NCI-H1092 (cell line): ENCODE data around the gene CSNK1G3.
"Not testable (repeated sequence)": the region's sequence is repeated elsewhere in the genome, so short reads cannot be mapped to it uniquely, and the experiment has no call there.

Source experiments
- DNase-seq: peaks from one replicate; lab custom pipeline; 2025; lab: John Stamatoyannopoulos, UW

Gene CSNK1G3

GRCh38 chr5:123559434-123559775, 47.4 kb downstream of the CSNK1G3 start:
- DNase-seq = no peak

DNA sequence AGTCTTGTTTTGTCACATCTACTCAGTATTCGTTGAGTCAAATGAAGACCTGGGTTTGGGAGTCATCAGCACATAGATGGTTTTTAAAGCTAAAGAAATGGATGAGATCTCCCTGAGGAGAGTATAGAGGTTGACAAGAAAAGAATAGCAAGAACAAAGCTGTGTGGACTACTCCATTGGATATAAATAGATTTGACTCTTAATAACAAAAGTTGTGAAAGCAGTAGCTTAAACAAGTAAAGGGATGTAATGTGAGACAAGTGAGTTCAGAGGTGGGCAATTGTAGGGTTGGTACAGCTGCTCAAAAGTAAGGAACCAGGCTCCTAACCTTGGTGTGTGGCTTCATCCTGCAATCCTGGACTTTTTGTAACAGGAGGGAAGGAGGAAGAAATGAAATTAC, 49.3 kb downstream of the CSNK1G3 start:
- no peak for DNase-seq

DNA sequence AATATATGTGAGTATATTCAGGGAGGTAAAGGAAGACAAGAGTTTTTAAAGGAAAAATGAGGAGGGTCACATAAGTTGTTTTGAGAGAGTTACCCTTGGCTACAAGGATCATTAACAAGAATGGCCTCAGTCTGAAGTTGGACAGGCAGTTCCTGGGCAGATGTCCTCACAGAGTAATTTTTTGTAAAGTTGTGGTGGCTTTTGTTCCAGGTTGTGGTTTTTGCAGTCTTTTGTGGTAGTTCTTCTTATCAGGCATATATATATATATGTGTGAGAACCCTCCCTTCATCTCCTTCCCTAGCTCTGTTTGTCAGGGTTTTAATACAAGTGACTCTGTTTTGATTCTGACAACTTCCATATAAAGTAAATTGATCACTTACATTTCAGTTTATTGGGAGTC, 60.0 kb downstream of the CSNK1G3 start:
- DNase-seq = no peak

DNA sequence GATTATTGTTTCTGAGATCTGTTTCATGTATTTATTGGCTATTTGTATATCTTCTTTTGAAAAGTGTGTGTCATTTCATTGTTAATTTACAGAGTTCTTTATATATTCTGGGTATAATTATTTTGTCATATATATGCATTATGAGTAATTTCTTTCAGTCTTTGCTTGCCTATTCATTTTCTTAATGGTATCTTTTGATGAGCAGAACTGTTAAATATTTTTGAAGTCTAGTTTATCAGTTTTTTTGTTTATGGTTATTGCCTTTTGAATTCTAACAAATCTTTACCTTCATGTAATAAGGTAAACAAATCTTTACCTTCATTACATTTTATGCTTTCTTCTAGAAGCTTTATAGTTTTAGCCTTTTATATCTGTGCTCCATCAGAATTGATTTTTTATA, 66.4 kb downstream of the CSNK1G3 start:
- no peak for DNase-seq

DNA sequence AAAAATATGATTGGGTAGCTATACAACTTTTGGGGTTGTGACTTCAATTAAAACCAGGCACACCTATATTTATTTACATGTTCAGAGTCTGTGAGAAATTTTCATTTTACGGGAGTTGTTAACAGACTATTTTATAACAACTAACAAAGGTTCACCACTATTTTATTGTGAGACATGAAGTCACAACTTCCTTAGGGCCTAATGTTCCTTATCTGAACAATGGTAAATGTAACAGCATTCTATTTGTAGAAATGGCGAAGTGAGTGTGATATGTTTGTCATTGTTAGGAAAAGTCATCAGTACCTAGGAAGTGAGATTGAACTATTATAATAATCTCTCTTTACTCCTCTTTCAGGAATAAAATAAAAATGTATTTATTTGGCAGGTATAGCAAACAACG, 67.4 kb downstream of the CSNK1G3 start:
- no peak for DNase-seq

GRCh38 chr5:123582550-123583285, 70.7 kb downstream of the CSNK1G3 start:
- DNase-seq = no peak

GRCh38 chr5:123585871-123586270, 73.9 kb downstream of the CSNK1G3 start:
- no peak for DNase-seq

DNA sequence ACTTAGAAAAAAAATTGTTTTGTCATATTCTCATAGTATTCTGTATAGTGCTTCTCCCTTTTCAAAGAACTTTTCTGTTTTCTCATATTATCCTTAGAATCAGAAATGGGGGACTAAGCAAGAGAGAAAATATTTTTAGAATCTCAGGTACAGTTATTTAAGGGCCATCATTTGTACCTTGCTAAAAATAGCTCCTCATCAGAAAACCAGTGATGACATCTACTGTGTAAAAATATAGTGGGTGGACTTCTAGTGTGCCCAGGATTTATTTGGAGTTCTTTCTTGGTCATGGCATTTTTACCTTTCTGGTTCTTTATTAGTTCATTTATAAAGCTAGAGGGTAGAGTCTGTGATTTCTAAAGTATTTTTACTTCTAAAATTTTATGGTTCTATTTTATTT, 82.5 kb downstream of the CSNK1G3 start:
- no peak for DNase-seq

DNA sequence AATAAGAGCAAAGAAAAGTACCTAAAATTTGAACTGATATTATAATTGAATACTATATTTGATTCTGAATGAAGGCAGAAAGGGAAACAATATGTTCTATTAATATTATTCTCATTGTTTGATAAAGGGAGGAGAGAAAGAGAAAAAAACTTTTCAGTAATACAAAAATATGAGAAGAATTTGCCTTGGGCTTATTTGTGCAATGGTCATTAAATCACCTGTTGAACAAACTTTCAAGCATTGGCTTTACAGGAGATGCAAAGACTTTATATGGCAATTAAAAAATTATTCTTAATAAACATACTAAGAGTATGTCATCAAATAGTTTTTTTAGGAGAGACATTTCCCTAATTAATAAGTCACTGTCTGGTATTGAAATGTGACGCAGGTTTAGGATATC, 85.0 kb downstream of the CSNK1G3 start:
- DNase-seq = no peak

DNA sequence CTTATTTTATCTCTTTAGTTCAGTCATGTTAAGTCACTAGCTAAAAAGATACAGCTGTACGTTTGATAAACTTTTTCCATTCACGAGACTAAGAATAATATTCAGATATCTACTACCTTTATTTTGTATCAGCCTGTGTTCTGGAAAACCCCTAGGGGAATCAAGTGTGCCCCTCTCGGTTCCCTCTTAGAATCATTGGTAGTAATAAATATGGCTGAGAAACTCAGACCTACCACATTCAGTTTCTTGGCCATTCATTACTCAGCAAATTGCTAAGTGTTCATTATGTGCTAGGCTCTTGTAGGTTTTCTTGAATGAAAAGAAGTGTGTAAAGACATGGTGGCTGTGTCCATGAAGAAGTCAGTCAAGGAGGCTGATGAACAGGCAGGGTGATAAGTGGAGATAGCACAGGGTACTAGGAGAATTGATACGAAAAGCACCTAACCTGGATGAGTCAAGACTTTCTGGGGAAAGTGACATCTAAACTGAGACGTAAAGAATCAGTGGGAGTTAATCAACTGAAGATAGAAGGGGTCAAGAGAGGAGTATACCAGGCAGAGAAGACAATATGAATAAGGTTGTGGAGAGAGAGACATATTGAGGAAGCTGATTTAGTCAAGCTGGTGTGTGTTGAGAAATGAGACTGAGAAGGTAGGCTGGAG, 86.2 kb downstream of the CSNK1G3 start:
- no peak for DNase-seq

DNA sequence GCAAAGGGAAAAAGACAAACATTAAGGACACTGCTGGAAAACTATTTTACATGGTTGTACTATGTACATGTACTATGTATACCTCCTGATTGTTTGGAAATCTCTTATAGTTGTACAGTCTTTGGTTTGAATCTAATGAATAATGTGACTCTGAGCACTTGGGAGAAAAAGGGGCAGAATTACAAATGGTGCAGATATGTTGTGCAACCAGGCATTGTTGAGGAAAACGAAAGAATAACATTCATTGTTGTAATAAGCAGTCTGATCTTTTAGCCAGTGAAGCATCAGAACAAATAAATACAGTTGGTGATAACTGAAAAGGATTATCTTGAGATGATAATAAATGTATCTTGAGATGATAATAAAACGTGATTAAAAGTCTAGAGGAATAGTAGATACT, 87.2 kb downstream of the CSNK1G3 start:
- no peak for DNase-seq

DNA sequence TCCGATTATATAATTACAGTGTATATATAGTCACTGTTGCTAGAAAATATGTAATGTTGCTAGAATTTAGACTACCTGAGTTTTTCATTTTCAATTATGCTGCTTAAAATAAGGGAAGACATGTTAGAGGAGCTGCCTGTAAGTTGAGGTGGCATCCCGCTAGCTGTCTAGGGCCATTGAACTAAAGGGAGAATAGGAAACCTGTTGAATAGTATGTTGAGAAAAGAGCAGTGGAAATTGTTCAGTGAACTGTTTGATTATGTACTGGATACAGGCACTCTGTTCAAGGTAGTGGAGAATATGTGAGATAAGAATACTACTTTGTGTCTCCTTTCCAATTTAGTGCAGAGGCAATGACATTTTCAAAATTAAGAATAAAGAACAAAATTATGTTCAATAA, 89.6 kb downstream of the CSNK1G3 start:
- no peak for DNase-seq

DNA sequence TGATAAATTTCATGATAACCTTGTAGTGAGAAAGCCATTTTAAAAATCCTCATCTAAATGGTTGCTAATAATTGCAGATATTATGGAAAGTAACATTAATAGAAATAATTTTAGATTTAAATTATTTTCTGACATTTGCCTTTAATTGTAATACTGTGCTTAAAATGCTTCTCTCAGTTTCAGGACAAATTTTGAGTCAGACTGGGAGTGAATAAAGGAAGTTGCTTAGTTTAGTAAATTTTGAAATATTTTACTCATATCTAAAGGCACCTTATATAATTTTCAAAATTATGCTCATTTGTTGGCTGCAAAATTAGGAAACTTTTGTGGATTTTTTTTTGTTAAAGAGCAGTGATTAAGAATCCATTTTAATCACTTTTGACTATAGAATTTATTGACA, 93.8 kb downstream of the CSNK1G3 start:
- no peak for DNase-seq

DNA sequence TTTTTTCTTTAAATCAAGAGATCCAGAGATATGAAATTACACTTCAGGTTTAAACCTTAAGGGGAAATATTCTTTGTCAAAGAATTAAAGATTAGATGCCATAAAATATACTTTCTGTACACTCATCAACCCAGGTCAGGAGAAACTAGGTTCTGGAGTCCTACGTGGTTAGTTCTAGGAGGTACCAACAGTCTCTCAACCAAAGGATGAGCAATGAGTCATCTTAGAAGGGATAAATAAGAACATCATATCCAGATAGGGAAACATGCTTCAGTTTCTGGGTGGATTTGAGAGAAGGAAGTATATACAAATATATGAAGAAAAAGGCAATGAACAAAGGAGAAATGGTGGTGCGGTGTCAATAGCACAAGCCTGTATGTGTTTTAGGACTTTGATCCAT, 98.2 kb downstream of the CSNK1G3 start:
- DNase-seq = no peak

- DNase-seq = peak; percentile 1
Observed at GRCh38 chr5:123610665-123611405, 98.9 kb downstream of the CSNK1G3 start.

- DNase-seq = no peak
Observed at GRCh38 chr5:123611406-123611709, 99.4 kb downstream of the CSNK1G3 start.

- no peak for DNase-seq
Observed at GRCh38 chr5:123617561-123617960, 105.6 kb downstream of the CSNK1G3 start.

DNA sequence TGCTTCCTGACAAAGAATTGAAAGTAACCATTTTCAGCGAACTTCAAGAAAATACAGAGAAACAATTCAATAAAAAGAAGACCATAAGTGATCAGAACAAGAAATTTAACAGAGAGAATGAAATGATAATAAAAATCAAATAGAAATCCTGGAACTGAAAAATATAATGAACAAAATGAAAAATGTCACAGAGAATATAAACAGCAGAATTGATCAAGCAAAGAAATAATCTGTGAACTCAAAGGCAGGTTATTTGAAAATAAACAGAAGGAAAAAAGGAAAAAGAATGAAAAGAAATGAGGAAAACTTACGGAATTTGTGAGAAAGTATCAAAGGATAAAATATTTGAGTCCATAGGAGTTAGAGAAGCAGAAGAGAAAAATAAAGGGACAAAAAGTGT, 114.1 kb downstream of the CSNK1G3 start:
- DNase-seq = no peak

DNA sequence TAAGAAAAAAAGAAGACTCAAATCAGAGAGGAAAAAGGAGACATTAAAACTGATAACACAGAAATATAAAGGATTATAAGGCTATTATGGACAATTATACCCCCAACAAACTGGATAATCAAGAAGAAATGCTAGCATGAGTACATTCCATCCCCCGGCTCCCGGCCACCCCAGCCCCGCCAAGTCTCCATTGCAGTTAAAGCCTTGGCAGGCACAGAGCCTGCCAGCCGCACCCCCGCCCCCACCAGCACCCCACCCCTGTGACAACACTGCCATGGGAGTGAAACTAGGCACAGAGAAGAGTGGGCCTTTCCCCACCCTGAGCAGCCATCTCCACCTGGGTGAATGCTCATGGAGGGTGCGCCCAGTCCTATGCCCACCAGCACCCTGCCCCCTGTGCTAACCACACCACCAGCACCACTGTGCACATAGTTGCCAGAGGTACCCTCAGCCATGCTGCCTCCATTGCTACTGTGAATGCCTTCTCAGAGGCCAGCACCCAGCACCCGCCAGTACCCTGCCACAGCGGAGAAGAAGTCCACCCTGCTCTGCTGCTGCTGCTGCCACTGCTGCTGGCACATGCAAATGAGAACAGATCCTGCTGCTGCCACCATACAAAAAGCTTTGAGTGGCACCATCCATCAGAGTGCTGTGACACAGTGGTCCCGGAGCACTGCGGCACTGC, 117.0 kb downstream of the CSNK1G3 start:
- no peak for DNase-seq

DNA sequence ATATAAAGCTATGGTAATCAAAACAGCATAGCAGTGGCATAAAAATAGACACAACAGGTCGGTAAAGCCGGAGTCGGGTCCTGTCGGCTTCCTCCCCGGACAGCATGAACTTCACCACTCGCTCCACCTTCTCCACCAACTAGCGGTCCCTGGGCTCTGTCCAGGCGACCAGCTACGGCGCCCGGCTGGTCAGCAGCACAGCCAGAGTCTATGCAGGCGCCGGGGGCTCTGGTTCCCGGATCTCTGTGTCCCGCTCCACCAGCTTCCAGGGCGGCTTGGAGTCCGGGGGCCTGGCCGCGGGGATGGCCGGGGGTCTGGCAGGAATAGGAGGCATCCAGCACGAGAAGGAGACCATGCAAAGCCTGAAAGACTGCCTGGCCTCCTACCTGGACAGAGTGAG, 124.0 kb downstream of the CSNK1G3 start:
- DNase-seq = no peak

GRCh38 chr5:123637028-123637427, 125.1 kb downstream of the CSNK1G3 start:
- DNase-seq = not testable (repeated sequence)

DNA sequence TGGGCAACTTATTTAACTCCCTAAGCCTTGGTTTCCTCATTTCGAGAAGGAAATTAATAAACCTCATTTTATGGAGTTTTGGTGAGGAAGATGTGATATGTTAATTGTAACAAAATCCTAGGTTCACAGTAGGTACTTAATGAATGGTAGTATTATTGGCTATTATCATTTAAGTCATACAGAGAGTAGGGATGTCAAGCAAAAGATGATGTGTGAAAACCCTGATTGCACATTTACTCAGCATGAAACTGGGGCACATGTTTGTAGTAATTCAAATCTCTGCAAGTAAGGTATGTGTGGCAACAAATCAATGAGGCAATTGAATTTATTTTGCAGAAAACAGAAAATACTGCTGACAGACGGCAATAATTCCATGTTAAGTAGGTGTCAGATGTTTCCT, 127.3 kb downstream of the CSNK1G3 start:
- DNase-seq = no peak

- DNase-seq = no peak
Observed at GRCh38 chr5:123645024-123645603, 133.1 kb downstream of the CSNK1G3 start.
